ENCODE data around the gene PALS1.

The PALS1 gene

GRCh38 chr14:67267576-67268328 lies 26.5 kb downstream of the PALS1 start:
- TF ChIP-seq, protein P1, sequence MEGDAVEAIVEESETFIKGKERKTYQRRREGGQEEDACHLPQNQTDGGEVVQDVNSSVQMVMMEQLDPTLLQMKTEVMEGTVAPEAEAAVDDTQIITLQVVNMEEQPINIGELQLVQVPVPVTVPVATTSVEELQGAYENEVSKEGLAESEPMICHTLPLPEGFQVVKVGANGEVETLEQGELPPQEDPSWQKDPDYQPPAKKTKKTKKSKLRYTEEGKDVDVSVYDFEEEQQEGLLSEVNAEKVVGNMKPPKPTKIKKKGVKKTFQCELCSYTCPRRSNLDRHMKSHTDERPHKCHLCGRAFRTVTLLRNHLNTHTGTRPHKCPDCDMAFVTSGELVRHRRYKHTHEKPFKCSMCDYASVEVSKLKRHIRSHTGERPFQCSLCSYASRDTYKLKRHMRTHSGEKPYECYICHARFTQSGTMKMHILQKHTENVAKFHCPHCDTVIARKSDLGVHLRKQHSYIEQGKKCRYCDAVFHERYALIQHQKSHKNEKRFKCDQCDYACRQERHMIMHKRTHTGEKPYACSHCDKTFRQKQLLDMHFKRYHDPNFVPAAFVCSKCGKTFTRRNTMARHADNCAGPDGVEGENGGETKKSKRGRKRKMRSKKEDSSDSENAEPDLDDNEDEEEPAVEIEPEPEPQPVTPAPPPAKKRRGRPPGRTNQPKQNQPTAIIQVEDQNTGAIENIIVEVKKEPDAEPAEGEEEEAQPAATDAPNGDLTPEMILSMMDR (IDR thresholded peaks at IDR 0.05; ENCODE audit: low read length): no peak
- no peak for TF ChIP-seq EZH2 (optimal IDR thresholded peaks at IDR 0.05; ENCODE audit: low read depth, low read length)
- TF ChIP-seq EZH2phosphoT487 (IDR thresholded peaks at IDR 0.05; ENCODE audit: low read length): no peak
- Histone ChIP-seq H3K9me2 (replicated peaks; ENCODE audit: insufficient read depth, low read length) (no peaks in the 10 kb centered on the region), H3K4me2 (ENCODE audit: low read depth, low read length) (no peak overlapping the region), H3K27ac (ENCODE audit: low read length) (no peak overlapping the region), H3K9me3 (replicated peaks; ENCODE audit: insufficient read depth, low read length) (no peaks in the 10 kb centered on the region), H3K27me3 (replicated peaks; ENCODE audit: insufficient read depth, low read length) (no peaks in the 10 kb centered on the region), H4K20me1 (ENCODE audit: insufficient read depth, low read length) (no peaks in the 10 kb centered on the region), H3K9ac (ENCODE audit: low read length) (no peak overlapping the region), H3K79me2 (ENCODE audit: low read length) (peaks cover 48% of the 10 kb centered on the region), H3K36me3 (replicated peaks; ENCODE audit: insufficient read depth, low read length) (no peaks in the 10 kb centered on the region), H3K4me3 (ENCODE audit: low read length) (no peak overlapping the region), H3F3A (ENCODE audit: insufficient read depth, low read length) (no peaks in the 10 kb centered on the region), H2AFZ (ENCODE audit: low read length) (no peak overlapping the region), H3K4me1 (ENCODE audit: low read length) (no peaks in the 10 kb centered on the region)
- no peak for DNase-seq

GRCh38 chr14:67268426-67269150 lies 27.4 kb downstream of the PALS1 start:
- peaks cover 40% of the 10 kb centered on the region for H3K79me2 ChIP-seq (ENCODE audit: low read length)
- no peaks in the 10 kb centered on the region for H3K4me1 ChIP-seq (ENCODE audit: low read length)
- no peaks in the 10 kb centered on the region for H3K27me3 ChIP-seq (replicated peaks; ENCODE audit: insufficient read depth, low read length)
- no peaks in the 10 kb centered on the region for H3F3A ChIP-seq (ENCODE audit: insufficient read depth, low read length)
- DNase-seq: no peak
- no peak overlapping the region for H3K4me3 ChIP-seq (ENCODE audit: low read length)
- no peaks in the 10 kb centered on the region for H4K20me1 ChIP-seq (ENCODE audit: insufficient read depth, low read length)
- H3K9me2 ChIP-seq (replicated peaks; ENCODE audit: insufficient read depth, low read length): no peaks in the 10 kb centered on the region
- H3K27ac ChIP-seq (ENCODE audit: low read length): no peak overlapping the region
- no peaks in the 10 kb centered on the region for H3K9me3 ChIP-seq (replicated peaks; ENCODE audit: insufficient read depth, low read length)
- H2AFZ ChIP-seq (ENCODE audit: low read length): no peak overlapping the region
- H3K36me3 ChIP-seq (replicated peaks; ENCODE audit: insufficient read depth, low read length): no peaks in the 10 kb centered on the region
- no peak overlapping the region for H3K9ac ChIP-seq (ENCODE audit: low read length)
- TF ChIP-seq EZH2 (optimal IDR thresholded peaks at IDR 0.05; ENCODE audit: low read depth, low read length): no peak
- no peak for TF ChIP-seq EZH2phosphoT487 (IDR thresholded peaks at IDR 0.05; ENCODE audit: low read length)
- TF ChIP-seq, protein P1 (IDR thresholded peaks at IDR 0.05; ENCODE audit: low read length): no peak
- no peak overlapping the region for H3K4me2 ChIP-seq (ENCODE audit: low read depth, low read length)

DNA sequence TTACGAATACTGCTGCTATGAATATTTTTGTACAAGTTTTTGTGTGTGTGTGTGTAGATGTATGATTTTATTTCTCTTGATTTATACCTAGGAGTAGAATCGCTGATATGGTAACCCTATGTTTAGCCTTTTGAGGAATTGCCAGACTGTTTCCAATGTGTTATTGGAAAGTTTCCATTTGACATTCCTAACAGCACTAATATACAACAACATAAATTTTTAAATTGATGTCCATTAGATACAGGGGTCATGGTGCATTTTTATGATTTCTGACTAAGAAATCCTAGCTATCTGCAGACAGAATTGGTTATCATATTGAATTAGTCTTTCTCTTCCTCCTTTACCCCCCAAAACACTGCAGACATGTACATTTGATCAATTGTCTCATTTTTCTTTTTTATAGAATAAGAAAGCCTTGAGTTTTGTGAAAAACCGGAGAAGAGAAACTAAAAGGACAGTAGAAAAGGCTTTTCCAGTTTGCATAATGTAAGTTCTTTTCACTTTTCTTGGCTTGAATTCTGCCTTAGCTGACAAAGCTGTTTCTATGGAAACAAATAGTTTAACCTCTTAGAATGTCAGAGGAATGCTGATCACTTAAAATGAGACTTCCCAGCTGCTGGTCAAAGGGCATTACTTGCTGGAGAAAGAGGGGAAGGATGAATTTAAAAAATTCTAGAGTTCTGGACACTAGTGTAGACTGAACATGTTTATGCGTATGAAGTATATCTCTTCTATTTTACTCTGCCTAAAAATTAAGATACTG lies 28.2 kb downstream of the PALS1 start:
- no peak for DNase-seq
- Histone ChIP-seq H2AFZ (ENCODE audit: low read length) (no peak overlapping the region), H3K9me2 (replicated peaks; ENCODE audit: insufficient read depth, low read length) (no peaks in the 10 kb centered on the region), H3K36me3 (replicated peaks; ENCODE audit: insufficient read depth, low read length) (no peaks in the 10 kb centered on the region), H3K4me2 (ENCODE audit: low read depth, low read length) (no peak overlapping the region), H3K9ac (ENCODE audit: low read length) (no peak overlapping the region), H4K20me1 (ENCODE audit: insufficient read depth, low read length) (no peaks in the 10 kb centered on the region), H3K4me1 (ENCODE audit: low read length) (no peaks in the 10 kb centered on the region), H3K9me3 (replicated peaks; ENCODE audit: insufficient read depth, low read length) (no peaks in the 10 kb centered on the region), H3K79me2 (ENCODE audit: low read length) (peaks cover 35% of the 10 kb centered on the region), H3K4me3 (ENCODE audit: low read length) (no peak overlapping the region), H3F3A (ENCODE audit: insufficient read depth, low read length) (no peaks in the 10 kb centered on the region), H3K27me3 (replicated peaks; ENCODE audit: insufficient read depth, low read length) (no peaks in the 10 kb centered on the region), H3K27ac (ENCODE audit: low read length) (no peak overlapping the region)
- TF ChIP-seq, protein P1 (IDR thresholded peaks at IDR 0.05; ENCODE audit: low read length): no peak
- TF ChIP-seq EZH2phosphoT487 (IDR thresholded peaks at IDR 0.05; ENCODE audit: low read length): no peak
